ENCODE data around the gene PIKFYVE. TPM values are rescaled to one million over a fixed set of nuclear protein-coding genes. Genes with fewer than 3 reads are reported as not detected.
"Not testable (repeated sequence)": the region's sequence is repeated elsewhere in the genome, so short reads cannot be mapped to it uniquely, and the experiment has no call there.

Gene PIKFYVE
- total and polyA plus RNA-seq, 3 donors from 2014 or later: 29.0 to 55.0 (median 50.0) TPM

DNA sequence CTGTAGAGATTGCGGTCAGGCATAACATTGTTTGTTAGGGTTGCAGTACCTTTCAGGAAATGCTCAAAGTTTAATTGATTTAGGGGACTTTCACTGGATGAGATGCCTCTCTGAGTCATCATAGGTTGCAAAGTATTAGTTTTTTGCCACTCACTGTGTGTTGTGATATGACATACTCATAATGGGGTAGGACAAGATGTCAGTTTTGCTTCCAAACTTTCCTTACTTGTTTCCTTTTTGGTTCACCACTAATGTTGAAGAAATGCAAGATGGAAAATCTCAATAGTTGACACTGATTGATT lies 105.5 kb downstream of the PIKFYVE start:
- no peaks in the 10 kb centered on the region for H3K27me3 ChIP-seq
- intact Hi-C loops (cut with DNase I; ENCODE audit: low total_unique reads): no loop called here
- no peak overlapping the region for H3K27ac ChIP-seq
- TF ChIP-seq, protein P1, sequence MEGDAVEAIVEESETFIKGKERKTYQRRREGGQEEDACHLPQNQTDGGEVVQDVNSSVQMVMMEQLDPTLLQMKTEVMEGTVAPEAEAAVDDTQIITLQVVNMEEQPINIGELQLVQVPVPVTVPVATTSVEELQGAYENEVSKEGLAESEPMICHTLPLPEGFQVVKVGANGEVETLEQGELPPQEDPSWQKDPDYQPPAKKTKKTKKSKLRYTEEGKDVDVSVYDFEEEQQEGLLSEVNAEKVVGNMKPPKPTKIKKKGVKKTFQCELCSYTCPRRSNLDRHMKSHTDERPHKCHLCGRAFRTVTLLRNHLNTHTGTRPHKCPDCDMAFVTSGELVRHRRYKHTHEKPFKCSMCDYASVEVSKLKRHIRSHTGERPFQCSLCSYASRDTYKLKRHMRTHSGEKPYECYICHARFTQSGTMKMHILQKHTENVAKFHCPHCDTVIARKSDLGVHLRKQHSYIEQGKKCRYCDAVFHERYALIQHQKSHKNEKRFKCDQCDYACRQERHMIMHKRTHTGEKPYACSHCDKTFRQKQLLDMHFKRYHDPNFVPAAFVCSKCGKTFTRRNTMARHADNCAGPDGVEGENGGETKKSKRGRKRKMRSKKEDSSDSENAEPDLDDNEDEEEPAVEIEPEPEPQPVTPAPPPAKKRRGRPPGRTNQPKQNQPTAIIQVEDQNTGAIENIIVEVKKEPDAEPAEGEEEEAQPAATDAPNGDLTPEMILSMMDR (IDR thresholded peaks at IDR 0.05): no peak
- no peak for TF ChIP-seq POLR2A (IDR thresholded peaks at IDR 0.05)
- no peak for DNase-seq
- no peaks in the 10 kb centered on the region for H3K4me1 ChIP-seq
- H3K9me3 ChIP-seq: no peaks in the 10 kb centered on the region
- WGBS, 2 donors: 31 to 100% methylated on average over 1 of the region's 1 CpG
- H3K36me3 ChIP-seq (ENCODE audit: low read depth, missing control alignments): no peaks in the 10 kb centered on the region
- no peak overlapping the region for H3K4me3 ChIP-seq

DNA sequence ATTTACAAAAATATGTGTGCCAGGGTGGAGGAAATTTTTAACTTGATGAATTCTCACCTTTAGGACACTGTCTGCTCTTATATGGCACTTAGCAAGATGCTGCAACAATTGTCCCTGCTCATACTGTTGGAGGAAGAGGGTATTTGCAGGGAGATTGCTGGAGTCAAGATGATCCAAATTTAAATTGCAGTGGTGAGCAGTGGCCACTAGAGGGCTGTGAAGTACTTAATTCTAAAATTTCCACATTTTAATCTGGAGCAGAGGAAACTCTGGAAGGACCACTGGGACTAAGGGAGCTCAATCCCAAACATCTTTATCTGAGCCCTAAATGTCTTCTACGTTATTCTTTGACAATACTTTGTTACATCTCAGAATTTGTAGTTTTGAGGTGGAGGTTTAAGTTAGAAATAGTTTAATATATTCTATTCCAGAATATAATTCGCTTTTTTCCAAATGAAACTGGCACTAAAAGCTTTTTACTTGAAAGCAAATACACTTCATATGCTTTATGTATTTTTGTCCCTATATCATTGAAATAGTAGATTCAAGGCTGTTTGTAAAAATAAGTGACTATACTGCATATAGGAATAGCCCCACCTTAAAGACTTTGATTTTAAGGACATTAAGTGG lies 107.5 kb downstream of the PIKFYVE start:
- H3K4me1 ChIP-seq: no peaks in the 10 kb centered on the region
- intact Hi-C loops (cut with DNase I; ENCODE audit: low total_unique reads): no loop called here

DNA sequence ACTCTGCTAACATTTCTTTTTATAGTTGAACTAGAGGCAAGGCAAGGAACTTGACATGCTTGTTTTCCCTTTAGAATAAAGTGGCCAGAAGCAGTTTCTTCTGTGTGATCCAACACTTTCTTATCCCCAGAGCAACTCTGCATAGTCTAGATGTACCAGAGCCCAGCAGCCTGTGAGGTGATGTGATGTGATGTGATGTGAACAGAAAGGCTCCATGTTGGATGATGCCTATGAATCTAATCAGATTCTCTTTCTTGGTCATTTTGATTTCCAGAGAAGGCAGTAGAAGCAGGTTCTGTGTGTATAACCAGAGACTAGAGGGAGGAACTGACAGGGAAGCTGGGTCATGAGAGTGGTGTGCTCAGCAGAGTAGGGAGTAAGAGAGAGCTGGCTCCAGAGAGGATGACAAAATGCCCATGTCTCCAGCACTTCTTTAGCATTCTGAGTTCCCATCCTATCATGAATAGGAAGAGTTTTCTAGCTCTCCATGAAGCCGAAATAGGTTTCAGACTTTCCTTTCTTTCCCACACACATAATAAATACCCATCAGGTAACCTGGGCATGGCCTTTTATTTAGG lies 109.5 kb downstream of the PIKFYVE start:
- H3K27ac ChIP-seq: no peak overlapping the region
- no peaks in the 10 kb centered on the region for H3K36me3 ChIP-seq (ENCODE audit: low read depth, missing control alignments)
- intact Hi-C loops (cut with DNase I; ENCODE audit: low total_unique reads): no loop called here
- H3K27me3 ChIP-seq: no peaks in the 10 kb centered on the region
- no peak for DNase-seq
- WGBS, 2 donors: 84 to 93% methylated on average over 1 of the region's 1 CpG
- TF ChIP-seq POLR2A (IDR thresholded peaks at IDR 0.05): no peak
- TF ChIP-seq, protein P1 (IDR thresholded peaks at IDR 0.05): no peak
- no peak overlapping the region for H3K4me3 ChIP-seq
- H3K4me1 ChIP-seq: no peaks in the 10 kb centered on the region
- H3K9me3 ChIP-seq: no peaks in the 10 kb centered on the region

More for the DNA sequence above, 107.5 kb downstream of the PIKFYVE start:
- H3K36me3 ChIP-seq (ENCODE audit: low read depth, missing control alignments): no peaks in the 10 kb centered on the region
- DNase-seq: peak; percentile 71
- no peaks in the 10 kb centered on the region for H3K27me3 ChIP-seq
- TF ChIP-seq POLR2A (IDR thresholded peaks at IDR 0.05): no peak
- TF ChIP-seq, protein P1 (IDR thresholded peaks at IDR 0.05): peak; percentile 54 to 91 (median 83)
- H3K9me3 ChIP-seq: no peaks in the 10 kb centered on the region
- 54 to 57% methylated on average over 2 of the region's 2 CpGs for WGBS, 2 donors
- no peak overlapping the region for H3K4me3 ChIP-seq
- no peak overlapping the region for H3K27ac ChIP-seq

DNA sequence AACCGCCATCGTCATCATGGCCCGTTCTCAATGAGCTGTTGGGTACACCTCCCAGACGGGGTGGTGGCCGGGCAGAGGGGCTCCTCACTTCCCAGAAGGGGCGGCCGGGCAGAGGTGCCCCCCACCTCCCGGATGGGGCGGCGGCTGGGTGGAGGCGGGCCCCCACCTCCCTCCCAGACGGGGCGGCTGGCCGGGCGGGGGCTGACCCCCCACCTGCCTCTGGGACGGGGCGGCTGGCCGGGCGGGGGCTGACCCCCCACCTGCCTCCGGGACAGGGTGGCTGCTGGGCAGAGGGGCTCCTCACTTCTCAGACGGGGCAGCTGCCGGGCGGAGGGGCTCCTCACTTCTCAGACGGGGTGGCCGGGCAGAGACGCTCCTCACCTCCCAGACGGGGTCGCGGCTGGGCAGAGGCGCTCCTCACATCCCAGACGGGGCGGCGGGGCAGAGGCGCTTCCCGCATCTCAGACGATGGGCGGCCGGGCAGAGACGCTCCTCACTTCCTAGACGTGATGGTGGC lies 111.3 kb downstream of the PIKFYVE start:
- H3K27me3 ChIP-seq; H3K4me3 ChIP-seq; H3K36me3 ChIP-seq (ENCODE audit: low read depth, missing control alignments); intact Hi-C loops (cut with DNase I; ENCODE audit: low total_unique reads); H3K27ac ChIP-seq; DNase-seq; H3K9me3 ChIP-seq; H3K4me1 ChIP-seq: not testable (repeated sequence)
- 62 to 87% methylated on average over 5 to 9 of the region's 40 CpGs for WGBS, 2 donors

DNA sequence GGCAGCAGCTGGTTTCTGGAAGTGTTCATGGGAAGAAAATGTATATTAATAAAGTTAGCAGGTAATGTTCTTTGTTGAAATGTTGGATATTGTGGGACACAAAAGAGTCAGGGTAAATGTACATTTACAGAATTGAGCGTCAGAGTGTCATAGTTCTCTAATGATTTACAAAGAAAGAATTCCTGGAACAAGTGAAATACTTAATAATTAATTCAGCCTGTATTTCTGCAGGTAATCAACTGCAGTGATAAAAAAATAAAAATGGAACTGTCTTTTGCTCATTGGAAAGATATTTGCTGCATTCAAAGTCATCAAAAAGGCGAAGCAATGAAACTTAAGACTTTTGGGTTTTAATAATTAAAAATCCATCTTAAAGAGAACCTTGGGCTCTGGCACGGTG lies 113.1 kb downstream of the PIKFYVE start:
- Histone ChIP-seq H3K4me1 (no peaks in the 10 kb centered on the region), H3K9me3 (no peaks in the 10 kb centered on the region), H3K27me3 (no peaks in the 10 kb centered on the region), H3K27ac (no peak overlapping the region), H3K4me3 (no peak overlapping the region), H3K36me3 (ENCODE audit: low read depth, missing control alignments) (no peaks in the 10 kb centered on the region)
- WGBS, 2 donors: 87 to 89% methylated on average over 3 of the region's 3 CpGs
- DNase-seq: no peak
- TF ChIP-seq, protein P1 (IDR thresholded peaks at IDR 0.05): no peak
- no peak for TF ChIP-seq POLR2A (IDR thresholded peaks at IDR 0.05)
- intact Hi-C loops (cut with DNase I; ENCODE audit: low total_unique reads): no loop called here
